ENCODE results near the gene TBC1D21.

- TF ChIP-seq CTCF (IDR thresholded peaks at IDR 0.05) (no peak), POLR2A (IDR thresholded peaks at IDR 0.05) (no peak)
Observed at GRCh38 chr15:73905225-73905827, 32.0 kb downstream of the TBC1D21 start.
